LNCaP clone FGC (cell line): ENCODE measurements around the gene CCDC146.
"Not testable (repeated sequence)": the region's sequence is repeated elsewhere in the genome, so short reads cannot be mapped to it uniquely, and the experiment has no call there.

Experiments
- DNase-seq: peaks from one replicate; pipeline ENCODE4 v3.0.0-alpha.2; 2011; ENCODE audit warnings: low read depth
- H3K4me3 ChIP-seq: 2 replicates; pipeline ENCODE4 v1.5.1; 2011; ENCODE audit warnings: mild to moderate bottlenecking, low read depth, low read length, control low read depth
- CTCF ChIP-seq: IDR thresholded peaks from 2 replicates; pipeline ENCODE4 v1.5.1; 2012; ENCODE audit warnings: mild to moderate bottlenecking; ENCODE audit not compliant: control insufficient read depth, insufficient read depth; ENCODE audit errors: extremely low read depth

Gene CCDC146

GRCh38 chr7:77208416-77208815 lies 86.0 kb downstream of the CCDC146 start:
- no peak for TF ChIP-seq CTCF
- no peak overlapping the region for H3K4me3 ChIP-seq
- DNase-seq = no peak

GRCh38 chr7:77209479-77210139 lies 87.2 kb downstream of the CCDC146 start:
- no peak for TF ChIP-seq CTCF
- no peak overlapping the region for H3K4me3 ChIP-seq
- DNase-seq = no peak

GRCh38 chr7:77216181-77216845 lies 93.9 kb downstream of the CCDC146 start:
- no peak for TF ChIP-seq CTCF
- no peak for DNase-seq
- H3K4me3 ChIP-seq = no peak overlapping the region

- DNase-seq = no peak
- no peak for TF ChIP-seq CTCF
- no peak overlapping the region for H3K4me3 ChIP-seq
Measured at GRCh38 chr7:77217474-77218185, 95.2 kb downstream of the CCDC146 start.

- not testable (repeated sequence) for H3K4me3 ChIP-seq, DNase-seq
Measured at GRCh38 chr7:77219701-77220331, 97.4 kb downstream of the CCDC146 start.

GRCh38 chr7:77222065-77222464 lies 99.7 kb downstream of the CCDC146 start:
- no peak for TF ChIP-seq CTCF
- no peak overlapping the region for H3K4me3 ChIP-seq
- no peak for DNase-seq

GRCh38 chr7:77222819-77223218 lies 100.4 kb downstream of the CCDC146 start:
- no peak for TF ChIP-seq CTCF
- DNase-seq = no peak
- H3K4me3 ChIP-seq = no peak overlapping the region
